NCI-H226 (cell line): ENCODE measurements around the gene PCDHGA1.
"Not testable (repeated sequence)": the region's sequence is repeated elsewhere in the genome, so short reads cannot be mapped to it uniquely, and the experiment has no call there.

Experiments used
- DNase-seq: peaks from one replicate; pipeline ENCODE4 v3.0.0-alpha.2; 2015

Gene PCDHGA1

DNA sequence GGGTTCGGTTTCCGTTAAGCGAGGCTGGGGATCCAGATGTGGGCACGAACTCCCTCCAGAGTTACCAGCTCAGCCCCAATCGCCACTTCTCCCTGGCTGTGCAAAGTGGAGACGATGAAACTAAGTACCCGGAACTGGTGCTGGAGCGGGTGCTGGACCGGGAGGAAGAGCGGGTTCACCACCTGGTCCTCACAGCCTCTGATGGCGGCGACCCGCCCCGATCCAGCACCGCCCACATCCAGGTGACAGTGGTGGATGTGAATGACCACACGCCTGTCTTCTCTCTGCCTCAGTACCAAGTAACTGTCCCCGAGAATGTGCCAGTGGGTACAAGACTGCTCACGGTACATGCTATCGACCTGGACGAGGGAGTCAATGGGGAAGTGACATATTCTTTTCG is 53.0 kb downstream of the PCDHGA1 start:
- no peak for DNase-seq

DNA sequence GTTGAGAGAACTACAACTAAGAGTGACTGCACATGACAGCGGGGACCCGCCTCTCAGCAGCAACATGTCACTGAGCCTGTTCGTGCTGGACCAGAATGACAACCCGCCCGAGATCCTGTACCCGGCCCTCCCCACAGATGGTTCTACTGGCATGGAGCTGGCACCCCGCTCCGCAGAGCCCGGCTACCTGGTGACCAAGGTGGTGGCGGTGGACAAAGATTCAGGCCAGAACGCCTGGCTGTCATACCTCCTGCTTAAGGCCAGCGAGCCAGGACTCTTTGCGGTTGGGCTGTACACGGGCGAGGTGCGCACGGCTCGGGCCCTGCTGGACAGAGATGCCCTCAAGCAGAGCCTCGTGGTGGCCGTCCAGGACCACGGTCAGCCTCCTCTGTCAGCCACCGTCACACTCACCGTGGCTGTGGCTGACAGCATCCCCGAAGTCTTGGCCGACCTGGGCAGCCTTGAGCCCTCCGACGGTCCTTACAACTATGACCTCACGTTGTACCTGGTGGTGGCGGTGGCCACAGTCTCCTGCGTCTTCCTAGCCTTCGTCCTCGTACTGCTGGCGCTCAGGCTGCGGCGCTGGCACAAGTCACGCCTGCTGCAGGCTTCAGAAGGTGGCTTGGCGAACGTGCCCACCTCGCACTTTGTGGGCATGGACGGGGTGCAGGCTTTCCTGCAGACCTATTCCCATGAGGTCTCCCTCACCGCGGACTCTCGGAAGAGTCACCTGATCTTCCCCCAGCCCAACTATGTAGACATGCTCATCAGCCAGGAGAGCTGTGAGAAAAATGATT is 54.4 kb downstream of the PCDHGA1 start:
- DNase-seq: no peak

DNA sequence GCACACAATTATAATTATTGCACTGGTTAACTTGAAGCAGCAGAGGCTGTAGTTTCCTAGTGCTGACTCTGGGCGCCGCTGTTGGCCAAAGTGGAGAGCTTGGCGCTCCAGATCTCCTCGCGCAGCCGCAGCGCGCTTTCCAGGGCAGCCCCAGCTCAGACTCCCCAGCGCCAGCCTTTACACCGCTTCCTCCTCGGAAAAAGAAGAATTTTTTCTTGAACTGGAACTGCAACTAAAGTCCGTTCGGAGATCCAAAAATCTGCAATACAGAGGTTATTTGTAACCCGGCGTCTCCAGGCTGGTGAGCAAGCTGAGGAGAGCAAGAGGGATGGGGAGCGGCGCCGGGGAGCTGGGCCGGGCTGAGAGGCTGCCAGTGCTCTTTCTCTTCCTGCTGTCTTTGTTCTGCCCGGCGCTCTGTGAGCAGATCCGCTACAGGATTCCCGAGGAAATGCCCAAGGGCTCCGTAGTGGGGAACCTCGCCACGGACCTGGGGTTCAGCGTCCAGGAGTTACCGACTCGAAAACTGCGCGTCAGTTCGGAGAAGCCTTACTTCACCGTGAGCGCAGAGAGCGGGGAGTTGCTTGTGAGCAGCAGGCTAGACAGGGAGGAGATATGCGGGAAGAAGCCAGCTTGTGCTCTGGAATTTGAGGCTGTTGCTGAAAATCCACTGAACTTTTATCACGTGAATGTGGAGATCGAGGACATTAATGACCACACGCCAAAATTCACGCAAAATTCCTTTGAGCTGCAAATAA is 57.4 kb downstream of the PCDHGA1 start, which contains the start of gene PCDHGB4:
Gene PCDHGB4, plus strand, starts transcription at position 142 of the 755 bp plus-strand sequence. Its CDS starts 187 bp downstream, at position 329.
- DNase-seq: not testable (repeated sequence)

DNA sequence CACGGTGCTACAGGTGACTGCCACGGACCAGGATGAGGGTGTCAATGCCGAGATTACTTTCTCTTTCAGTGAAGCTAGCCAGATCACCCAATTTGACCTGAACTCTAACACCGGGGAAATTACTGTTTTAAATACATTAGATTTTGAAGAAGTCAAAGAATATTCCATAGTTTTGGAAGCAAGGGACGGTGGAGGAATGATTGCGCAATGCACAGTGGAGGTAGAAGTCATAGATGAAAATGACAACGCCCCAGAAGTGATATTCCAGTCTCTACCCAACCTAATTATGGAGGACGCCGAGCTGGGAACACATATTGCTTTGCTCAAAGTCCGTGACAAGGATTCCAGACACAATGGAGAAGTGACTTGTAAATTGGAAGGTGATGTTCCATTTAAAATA is 58.3 kb downstream of the PCDHGA1 start:
- no peak for DNase-seq

DNA sequence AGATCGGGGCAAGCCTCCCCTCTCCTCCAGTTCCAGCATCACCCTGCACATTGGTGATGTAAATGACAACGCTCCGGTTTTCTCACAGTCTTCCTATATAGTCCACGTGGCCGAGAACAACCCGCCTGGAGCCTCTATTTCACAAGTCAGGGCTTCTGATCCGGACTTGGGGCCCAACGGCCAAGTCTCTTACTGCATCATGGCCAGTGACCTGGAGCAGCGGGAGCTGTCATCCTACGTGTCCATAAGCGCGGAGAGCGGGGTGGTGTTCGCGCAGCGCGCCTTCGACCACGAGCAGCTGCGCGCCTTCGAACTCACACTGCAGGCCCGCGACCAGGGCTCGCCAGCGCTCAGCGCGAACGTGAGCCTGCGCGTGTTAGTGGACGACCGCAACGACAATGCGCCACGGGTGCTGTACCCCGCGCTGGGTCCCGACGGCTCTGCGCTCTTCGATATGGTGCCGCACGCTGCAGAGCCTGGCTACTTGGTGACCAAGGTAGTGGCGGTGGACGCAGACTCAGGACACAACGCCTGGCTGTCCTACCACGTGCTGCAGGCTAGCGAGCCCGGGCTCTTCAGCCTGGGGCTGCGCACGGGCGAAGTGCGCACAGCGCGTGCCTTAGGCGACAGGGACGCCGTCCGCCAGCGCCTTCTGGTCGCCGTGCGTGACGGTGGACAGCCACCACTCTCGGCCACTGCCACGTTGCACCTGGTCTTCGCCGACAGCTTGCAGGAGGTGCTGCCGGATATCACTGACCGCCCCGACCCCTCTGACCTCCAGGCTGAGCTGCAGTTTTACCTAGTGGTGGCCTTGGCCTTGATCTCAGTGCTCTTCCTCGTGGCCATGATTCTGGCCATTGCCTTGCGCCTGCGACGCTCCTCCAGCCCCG is 59.1 kb downstream of the PCDHGA1 start:
- no peak for DNase-seq

DNA sequence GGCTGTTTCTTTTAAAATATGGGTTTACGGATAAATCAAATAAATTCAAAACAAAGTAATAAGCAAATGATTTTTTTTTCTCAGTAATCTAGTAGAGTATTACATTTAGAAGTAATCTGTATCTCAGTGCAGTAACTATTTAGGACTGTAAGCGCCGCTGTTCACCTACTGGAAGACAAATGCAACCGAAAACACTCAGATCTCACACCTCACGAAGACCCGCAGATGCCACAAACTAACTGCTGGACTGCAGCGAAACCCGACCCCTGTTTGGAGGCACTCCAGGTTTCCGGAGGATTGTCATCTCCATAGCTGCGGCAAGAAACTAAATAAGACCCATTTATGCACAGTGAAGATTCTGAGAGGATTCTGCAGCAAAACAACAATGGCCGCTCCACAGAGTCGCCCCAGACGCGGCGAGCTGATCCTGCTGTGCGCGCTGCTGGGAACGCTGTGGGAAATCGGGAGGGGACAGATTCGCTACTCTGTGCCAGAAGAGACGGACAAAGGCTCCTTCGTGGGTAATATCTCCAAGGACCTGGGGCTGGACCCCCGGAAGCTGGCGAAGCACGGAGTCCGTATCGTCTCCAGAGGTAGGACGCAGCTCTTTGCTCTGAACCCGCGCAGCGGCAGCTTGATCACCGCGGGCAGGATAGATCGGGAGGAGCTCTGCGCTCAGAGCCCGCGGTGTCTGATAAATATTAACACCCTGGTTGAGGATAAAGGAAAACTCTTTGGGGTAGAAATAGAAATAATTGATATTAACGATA is 62.3 kb downstream of the PCDHGA1 start, which contains the start of gene PCDHGA8:
Gene PCDHGA8, plus strand, starts transcription at position 205 of the 770 bp plus-strand sequence. Its CDS starts 181 bp downstream, at position 386.
- no peak for DNase-seq

DNA sequence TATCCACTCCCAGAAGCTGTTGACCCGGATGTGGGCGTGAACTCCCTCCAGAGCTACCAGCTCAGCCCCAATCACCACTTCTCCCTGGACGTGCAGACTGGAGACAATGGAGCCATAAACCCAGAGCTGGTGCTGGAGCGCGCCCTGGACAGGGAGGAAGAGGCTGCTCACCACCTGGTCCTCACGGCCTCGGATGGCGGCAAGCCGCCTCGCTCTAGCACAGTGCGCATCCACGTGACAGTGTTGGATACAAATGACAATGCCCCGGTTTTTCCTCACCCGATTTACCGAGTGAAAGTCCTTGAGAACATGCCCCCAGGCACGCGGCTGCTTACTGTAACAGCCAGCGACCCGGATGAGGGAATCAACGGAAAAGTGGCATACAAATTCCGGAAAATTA is 63.0 kb downstream of the PCDHGA1 start:
- no peak for DNase-seq

DNA sequence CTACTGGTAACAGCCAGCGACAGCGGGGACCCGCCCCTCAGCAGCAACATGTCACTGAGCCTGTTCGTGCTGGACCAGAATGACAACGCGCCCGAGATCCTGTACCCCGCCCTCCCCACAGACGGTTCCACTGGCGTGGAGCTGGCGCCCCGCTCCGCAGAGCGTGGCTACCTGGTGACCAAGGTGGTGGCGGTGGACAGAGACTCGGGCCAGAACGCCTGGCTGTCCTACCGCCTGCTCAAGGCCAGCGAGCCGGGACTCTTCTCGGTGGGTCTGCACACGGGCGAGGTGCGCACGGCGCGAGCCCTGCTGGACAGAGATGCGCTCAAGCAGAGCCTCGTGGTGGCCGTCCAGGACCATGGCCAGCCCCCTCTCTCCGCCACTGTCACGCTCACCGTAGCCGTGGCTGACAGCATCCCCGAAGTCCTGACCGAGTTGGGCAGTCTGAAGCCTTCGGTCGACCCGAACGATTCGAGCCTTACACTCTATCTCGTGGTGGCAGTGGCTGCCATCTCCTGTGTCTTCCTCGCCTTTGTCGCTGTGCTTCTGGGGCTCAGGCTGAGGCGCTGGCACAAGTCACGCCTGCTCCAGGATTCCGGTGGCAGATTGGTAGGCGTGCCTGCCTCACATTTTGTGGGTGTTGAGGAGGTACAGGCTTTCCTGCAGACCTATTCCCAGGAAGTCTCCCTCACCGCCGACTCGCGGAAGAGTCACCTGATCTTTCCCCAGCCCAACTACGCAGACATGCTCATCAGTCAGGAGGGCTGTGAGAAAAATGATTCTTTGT is 64.3 kb downstream of the PCDHGA1 start:
- DNase-seq: not testable (repeated sequence)

DNA sequence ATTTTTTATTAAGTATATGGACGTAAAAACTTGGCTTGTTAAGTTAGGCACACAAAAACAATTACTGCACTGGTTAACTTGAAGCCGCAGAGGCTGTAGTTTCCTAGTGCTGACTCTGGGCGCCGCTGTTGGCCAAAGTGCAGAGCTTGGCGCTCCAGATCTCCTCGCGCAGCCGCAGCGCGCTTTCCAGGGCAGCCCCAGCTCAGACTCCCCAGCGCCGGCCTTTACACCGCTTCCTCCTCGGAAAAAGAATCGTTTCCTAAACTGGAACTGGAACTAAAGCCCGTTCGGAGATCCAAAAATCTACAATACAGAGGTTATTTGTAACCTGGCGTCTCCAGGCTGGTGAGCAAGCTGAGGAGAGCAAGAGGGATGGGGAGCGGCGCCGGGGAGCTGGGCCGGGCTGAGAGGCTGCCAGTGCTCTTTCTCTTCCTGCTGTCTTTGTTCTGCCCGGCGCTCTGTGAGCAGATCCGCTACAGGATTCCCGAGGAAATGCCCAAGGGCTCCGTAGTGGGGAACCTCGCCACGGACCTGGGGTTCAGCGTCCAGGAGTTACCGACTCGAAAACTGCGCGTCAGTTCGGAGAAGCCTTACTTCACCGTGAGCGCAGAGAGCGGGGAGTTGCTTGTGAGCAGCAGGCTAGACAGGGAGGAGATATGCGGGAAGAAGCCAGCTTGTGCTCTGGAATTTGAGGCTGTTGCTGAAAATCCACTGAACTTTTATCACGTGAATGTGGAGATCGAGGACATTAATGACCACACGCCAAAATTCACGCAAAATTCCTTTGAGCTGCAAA is 67.6 kb downstream of the PCDHGA1 start, which contains the start of gene PCDHGB5:
Gene PCDHGB5, plus strand, starts transcription at position 192 of the 796 bp plus-strand sequence. Its CDS starts 181 bp downstream, at position 373.
- not testable (repeated sequence) for DNase-seq

DNA sequence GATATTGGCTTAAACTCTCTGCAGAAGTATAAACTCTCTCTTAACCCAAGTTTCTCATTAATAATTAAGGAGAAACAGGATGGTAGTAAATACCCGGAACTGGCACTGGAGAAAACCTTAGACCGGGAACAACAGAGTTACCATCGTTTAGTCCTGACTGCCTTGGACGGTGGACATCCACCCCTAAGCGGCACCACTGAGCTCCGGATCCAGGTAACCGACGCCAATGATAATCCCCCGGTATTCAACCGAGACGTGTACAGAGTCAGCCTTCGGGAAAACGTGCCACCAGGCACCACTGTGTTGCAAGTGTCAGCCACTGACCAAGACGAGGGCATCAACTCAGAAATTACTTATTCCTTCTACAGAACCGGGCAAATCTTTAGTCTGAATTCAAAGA is 68.3 kb downstream of the PCDHGA1 start:
- DNase-seq: no peak

DNA sequence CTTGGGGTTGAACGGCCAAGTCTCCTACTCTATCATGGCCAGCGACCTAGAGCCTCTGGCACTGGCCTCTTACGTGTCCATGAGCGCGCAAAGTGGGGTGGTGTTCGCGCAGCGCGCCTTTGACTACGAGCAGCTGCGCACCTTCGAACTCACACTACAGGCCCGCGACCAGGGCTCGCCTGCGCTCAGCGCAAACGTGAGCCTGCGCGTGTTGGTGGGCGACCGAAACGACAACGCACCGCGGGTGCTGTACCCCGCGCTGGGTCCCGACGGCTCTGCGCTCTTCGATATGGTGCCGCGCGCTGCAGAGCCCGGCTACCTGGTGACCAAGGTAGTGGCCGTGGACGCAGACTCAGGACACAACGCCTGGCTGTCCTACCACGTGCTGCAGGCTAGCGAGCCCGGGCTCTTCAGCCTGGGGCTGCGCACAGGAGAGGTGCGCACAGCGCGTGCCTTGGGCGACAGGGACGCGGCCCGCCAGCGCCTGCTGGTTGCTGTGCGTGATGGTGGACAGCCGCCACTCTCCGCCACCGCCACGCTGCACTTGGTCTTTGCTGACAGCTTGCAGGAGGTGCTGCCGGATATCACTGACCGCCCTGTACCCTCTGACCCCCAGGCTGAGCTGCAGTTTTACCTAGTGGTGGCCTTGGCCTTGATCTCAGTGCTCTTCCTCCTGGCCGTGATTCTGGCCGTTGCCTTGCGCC is 69.4 kb downstream of the PCDHGA1 start:
- DNase-seq: no peak

DNA sequence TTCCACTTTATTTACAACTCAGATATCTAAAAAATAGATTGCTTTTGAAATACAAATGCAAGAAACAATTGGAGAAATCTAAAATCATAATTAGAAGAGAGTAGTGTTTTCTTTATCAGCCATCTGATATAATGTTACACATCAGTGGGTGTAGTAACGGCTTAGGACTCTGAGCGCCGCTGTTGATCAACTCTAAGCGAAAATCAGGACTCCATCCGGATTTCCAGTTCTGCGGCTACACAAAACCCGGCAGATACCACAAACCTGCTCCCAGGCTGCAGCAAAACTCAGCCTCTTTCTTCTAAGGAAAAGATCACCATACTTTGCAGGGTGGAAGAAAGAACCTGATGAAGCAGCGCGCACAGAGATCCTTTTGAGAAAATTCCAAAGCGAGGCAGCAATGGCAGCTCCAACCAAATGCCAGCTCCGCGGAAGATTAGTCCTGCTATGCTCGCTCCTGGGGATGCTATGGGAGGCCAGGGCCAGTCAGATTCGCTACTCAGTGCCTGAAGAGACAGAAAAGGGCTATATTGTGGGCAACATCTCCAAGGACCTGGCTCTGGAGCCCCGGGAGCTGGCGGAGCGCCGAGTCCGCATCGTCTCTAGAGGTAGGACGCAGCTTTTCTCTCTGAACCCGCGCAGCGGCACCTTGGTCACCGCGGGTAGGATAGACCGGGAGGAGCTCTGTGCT is 72.4 kb downstream of the PCDHGA1 start, which contains the start of gene PCDHGA9:
Gene PCDHGA9, plus strand, starts transcription at position 226 of the 691 bp plus-strand sequence. Its CDS starts 175 bp downstream, at position 401.
- DNase-seq: no peak

DNA sequence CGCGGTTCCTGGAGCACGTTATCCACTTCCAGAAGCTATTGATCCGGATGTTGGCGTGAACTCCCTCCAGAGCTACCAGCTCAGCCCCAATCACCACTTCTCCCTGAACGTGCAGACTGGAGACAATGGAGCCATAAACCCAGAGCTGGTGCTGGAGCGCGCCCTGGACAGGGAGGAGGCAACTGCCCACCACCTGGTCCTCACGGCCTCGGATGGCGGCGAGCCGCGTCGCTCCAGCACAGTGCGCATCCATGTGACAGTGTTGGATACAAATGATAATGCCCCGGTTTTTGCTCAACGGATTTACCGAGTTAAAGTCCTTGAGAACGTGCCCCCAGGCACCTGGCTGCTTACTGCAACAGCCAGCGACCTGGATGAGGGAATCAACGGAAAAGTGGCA is 73.1 kb downstream of the PCDHGA1 start:
- DNase-seq: no peak

DNA sequence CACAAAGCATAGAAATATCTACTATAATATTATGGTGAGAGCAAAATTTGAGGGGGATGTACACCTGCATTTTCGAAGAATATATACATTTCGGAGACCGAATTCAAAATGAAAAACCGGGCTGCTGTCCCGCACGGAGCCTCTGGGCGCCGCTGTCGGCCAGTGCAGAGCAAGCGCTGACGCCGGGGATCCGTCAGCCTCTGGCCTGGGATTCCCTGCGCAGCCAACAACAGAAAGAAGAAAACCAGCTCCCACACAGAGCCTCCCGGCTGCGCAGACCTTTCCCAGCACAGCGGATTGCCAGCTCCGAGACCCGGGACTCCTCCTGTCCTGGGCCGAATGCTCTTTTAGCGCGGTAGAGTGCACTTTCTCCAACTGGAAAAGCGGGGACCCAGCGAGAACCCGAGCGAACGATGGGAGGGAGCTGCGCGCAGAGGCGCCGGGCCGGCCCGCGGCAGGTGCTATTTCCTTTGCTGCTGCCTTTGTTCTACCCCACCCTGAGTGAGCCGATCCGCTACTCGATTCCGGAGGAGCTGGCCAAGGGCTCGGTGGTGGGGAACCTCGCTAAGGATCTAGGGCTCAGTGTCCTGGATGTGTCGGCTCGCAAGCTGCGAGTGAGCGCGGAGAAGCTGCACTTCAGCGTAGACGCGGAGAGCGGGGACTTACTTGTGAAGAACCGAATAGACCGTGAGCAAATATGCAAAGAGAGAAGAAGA is 77.6 kb downstream of the PCDHGA1 start, which contains the start of gene PCDHGB6:
Gene PCDHGB6, plus strand, starts transcription at position 232 of the 716 bp plus-strand sequence. Its CDS starts 182 bp downstream, at position 414.
- not testable (repeated sequence) for DNase-seq

DNA sequence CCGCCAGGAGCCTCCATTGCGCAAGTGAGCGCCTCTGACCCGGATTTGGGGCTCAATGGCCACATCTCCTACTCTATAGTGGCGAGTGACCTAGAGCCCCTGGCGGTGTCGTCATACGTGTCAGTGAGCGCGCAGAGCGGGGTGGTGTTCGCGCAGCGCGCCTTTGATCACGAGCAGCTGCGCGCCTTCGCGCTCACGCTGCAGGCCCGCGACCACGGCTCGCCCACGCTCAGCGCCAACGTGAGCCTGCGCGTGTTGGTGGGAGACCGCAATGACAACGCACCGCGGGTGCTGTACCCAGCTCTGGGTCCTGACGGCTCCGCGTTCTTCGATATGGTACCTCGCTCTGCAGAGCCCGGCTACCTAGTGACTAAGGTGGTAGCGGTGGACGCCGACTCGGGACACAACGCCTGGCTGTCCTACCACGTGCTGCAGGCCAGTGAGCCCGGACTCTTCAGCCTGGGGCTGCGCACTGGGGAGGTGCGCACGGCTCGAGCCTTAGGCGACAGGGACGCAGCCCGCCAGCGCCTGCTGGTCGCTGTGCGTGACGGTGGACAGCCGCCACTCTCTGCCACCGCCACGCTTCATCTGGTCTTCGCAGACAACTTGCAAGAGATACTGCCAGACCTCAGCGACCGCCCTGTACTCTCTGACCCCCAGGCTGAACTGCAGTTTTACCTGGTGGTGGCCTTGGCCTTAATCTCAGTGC is 79.4 kb downstream of the PCDHGA1 start:
- DNase-seq: no peak

DNA sequence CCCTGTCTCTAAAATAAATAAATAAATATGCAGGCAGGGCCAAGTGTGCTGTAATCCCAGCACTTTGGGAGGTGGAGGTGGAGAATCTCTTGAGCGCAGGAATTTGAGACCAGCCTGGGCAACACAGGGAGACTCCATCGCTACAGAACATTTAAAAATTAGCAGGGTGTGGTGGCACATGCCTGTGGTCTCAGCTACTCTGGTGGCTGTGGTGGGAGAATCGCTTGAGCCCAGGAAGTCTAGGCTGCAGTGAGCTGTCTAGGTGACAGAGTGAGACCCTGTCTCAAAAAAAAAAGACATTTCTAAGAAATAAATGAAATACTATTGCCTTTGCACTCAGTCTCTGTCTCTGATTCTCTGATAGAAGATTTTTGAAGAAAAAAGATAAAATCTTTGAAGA is 81.3 kb downstream of the PCDHGA1 start:
- DNase-seq: no peak

DNA sequence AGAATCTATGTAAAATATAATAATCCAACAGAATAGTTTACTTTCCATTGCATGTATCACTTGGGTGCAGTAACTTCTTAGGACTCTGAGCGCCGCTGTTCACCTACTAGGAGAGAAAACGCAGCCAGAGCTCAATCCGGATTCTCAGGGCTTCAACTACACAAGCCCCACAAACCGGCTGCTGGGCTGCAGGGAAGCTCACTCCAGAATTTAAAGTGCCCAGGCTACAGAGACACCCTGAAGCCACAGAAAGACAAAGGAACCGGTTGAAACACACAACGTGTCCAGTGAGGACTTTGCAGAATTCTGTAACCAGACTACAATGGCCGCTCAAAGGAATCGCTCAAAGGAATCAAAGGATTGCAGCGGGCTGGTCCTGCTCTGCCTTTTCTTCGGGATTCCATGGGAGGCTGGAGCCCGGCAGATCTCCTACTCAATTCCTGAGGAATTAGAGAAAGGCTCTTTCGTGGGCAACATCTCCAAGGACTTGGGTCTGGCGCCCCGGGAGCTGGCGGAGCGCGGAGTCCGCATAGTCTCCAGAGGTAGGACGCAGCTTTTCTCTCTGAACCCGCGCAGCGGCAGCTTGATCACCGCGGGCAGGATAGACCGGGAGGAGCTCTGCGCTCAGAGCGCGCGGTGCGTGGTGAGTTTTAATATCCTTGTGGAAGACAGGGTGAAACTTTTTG is 82.7 kb downstream of the PCDHGA1 start, which contains the start of gene PCDHGA10:
Gene PCDHGA10, plus strand, starts transcription at position 134 of the 686 bp plus-strand sequence. Its CDS starts 189 bp downstream, at position 323.
- DNase-seq: peak; percentile 56
